SU-DHL-6 (cell line): ENCODE data around the gene DKKL1.

Source experiments
- H2AFZ ChIP-seq: fragments of 200-600 bp; sonication (generic); 2 replicates; pipeline ENCODE4 v1.6.1; 2014; ENCODE audit warnings: low read depth, mild to moderate bottlenecking, moderate library complexity, mixed read lengths, antibody characterized with exemption, low read length; ENCODE audit not compliant: severe bottlenecking
- H3F3A ChIP-seq: fragments of 200-600 bp; shearing (Covaris generic); 2 replicates; pipeline ENCODE4 v1.6.0; 2016; ENCODE audit warnings: antibody characterized with exemption, mild to moderate bottlenecking; ENCODE audit not compliant: insufficient read depth
- H3K27ac ChIP-seq: fragments of 200-600 bp; sonication (generic); 2 replicates; pipeline ENCODE4 v1.5.1; 2016; ENCODE audit warnings: low read depth, mild to moderate bottlenecking, low read length, moderate library complexity, mixed read lengths
- H3K27me3 ChIP-seq: fragments of 200-600 bp; sonication (generic), shearing (Covaris generic); 2 replicates; pipeline ENCODE4 v1.6.0; 2014; ENCODE audit warnings: mild to moderate bottlenecking, low read length
- H3K36me3 ChIP-seq: fragments of 200-600 bp; sonication (generic); 2 replicates; pipeline ENCODE4 v1.6.1; 2014; ENCODE audit warnings: mild to moderate bottlenecking, low read length, mixed read lengths
- H3K4me2 ChIP-seq: fragments of 300-600, 200-600 bp; shearing (Covaris generic), sonication (generic); 2 replicates; pipeline ENCODE4 v1.6.0; 2014; ENCODE audit warnings: low read length, low read depth, mild to moderate bottlenecking; ENCODE audit not compliant: poor library complexity, severe bottlenecking
- H3K4me3 ChIP-seq: fragments of 200-600 bp; sonication (generic); 2 replicates; pipeline ENCODE4 v1.5.1; 2014; ENCODE audit warnings: antibody characterized with exemption, low read length, mild to moderate bottlenecking, mixed read lengths; ENCODE audit not compliant: insufficient read depth, poor library complexity, severe bottlenecking
- H3K79me2 ChIP-seq: fragments of 200-600 bp; sonication (generic); 2 replicates; pipeline ENCODE4 v1.6.1; 2014; ENCODE audit warnings: mild to moderate bottlenecking, low read length, moderate library complexity; ENCODE audit not compliant: insufficient read depth
- H3K9ac ChIP-seq: fragments of 200-600 bp; sonication (generic); 2 replicates; pipeline ENCODE4 v1.7.0; 2014; ENCODE audit warnings: mild to moderate bottlenecking, low read length
- H3K9me2 ChIP-seq: fragments of 200-600 bp; sonication (generic); replicated peaks from 2 replicates; pipeline ENCODE4 v1.6.1; 2014; ENCODE audit warnings: low read length; ENCODE audit not compliant: insufficient read depth
- H3K9me3 ChIP-seq: fragments of 200-600 bp; sonication (generic); 2 replicates; pipeline ENCODE4 v1.6.1; 2014; ENCODE audit warnings: low read length, mixed read lengths; ENCODE audit not compliant: insufficient read depth
- H4K20me1 ChIP-seq: fragments of 200-600 bp; sonication (generic); 2 replicates; pipeline ENCODE4 v1.6.1; 2014; ENCODE audit warnings: low read depth, mild to moderate bottlenecking, antibody characterized with exemption, low read length, moderate library complexity, mixed read lengths
- CTCF ChIP-seq: fragments of 200-600 bp; sonication (generic); IDR thresholded peaks from one replicate; pipeline ENCODE4 v1.5.1; 2017; ENCODE audit warnings: antibody characterized with exemption, mild to moderate bottlenecking, low read length, moderate library complexity; ENCODE audit not compliant: insufficient read depth, poor library complexity, severe bottlenecking
- EZH2phosphoT487 ChIP-seq: fragments of 200-600 bp; sonication (generic), shearing (Covaris generic); conservative IDR thresholded peaks from 2 replicates; pipeline ENCODE4 v1.6.1; 2018; ENCODE audit warnings: mild to moderate bottlenecking, antibody characterized with exemption, low read length, moderate library complexity, mixed read lengths

Gene DKKL1

GRCh38 chr19:49333418-49333805 is 30.3 kb upstream of the DKKL1 start:
- TF ChIP-seq CTCF (no peak), EZH2phosphoT487 (no peak)
- no peak overlapping the region for H2AFZ ChIP-seq
- H3K27ac ChIP-seq = peak overlapping the region; percentile 97
- no peaks in the 10 kb centered on the region for H4K20me1 ChIP-seq
- no peaks in the 10 kb centered on the region for H3K9me3 ChIP-seq
- no peaks in the 10 kb centered on the region for H3K9me2 ChIP-seq
- H3K27me3 ChIP-seq = no peaks in the 10 kb centered on the region
- peak overlapping the region; percentile 85 for H3K4me2 ChIP-seq
- H3F3A ChIP-seq = peaks cover 78% of the 10 kb centered on the region
- peaks cover 36% of the 10 kb centered on the region for H3K79me2 ChIP-seq
- peak overlapping the region; percentile 57 for H3K9ac ChIP-seq
- H3K36me3 ChIP-seq = peaks cover 10% of the 10 kb centered on the region
- H3K4me3 ChIP-seq = peak overlapping the region; percentile 37

GRCh38 chr19:49333811-49334288 is 29.8 kb upstream of the DKKL1 start:
- peaks cover 15% of the 10 kb centered on the region for H3K36me3 ChIP-seq
- H2AFZ ChIP-seq = no peak overlapping the region
- no peaks in the 10 kb centered on the region for H4K20me1 ChIP-seq
- peak overlapping the region; percentile 88 for H3K4me2 ChIP-seq
- TF ChIP-seq EZH2phosphoT487 = no peak
- TF ChIP-seq CTCF = no peak
- H3K9me3 ChIP-seq = no peaks in the 10 kb centered on the region
- peaks cover 73% of the 10 kb centered on the region for H3F3A ChIP-seq
- no peaks in the 10 kb centered on the region for H3K9me2 ChIP-seq
- H3K4me3 ChIP-seq = peak overlapping the region; percentile 71
- H3K27me3 ChIP-seq = no peaks in the 10 kb centered on the region
- H3K27ac ChIP-seq = peak overlapping the region; percentile 97
- H3K79me2 ChIP-seq = peaks cover 36% of the 10 kb centered on the region
- peak overlapping the region; percentile 86 for H3K9ac ChIP-seq

GRCh38 chr19:49335071-49335783 is 28.4 kb upstream of the DKKL1 start, which contains the start of gene CD37:
CD37 (plus strand) TSS chr19:49335406; CDS start chr19:49335541, 135 bp downstream.
- H3K36me3 ChIP-seq = peaks cover 15% of the 10 kb centered on the region
- H4K20me1 ChIP-seq = no peaks in the 10 kb centered on the region
- TF ChIP-seq CTCF (no peak), EZH2phosphoT487 (no peak)
- peak within 1 kb of the TSS; percentile 86 for H3K9ac ChIP-seq
- peak within 1 kb of the TSS; percentile 88 for H3K4me2 ChIP-seq
- H3K27me3 ChIP-seq = no peaks in the 10 kb centered on the region
- peaks cover 31% of the 10 kb centered on the region for H3K79me2 ChIP-seq
- H2AFZ ChIP-seq = no peak within 1 kb of the TSS
- H3K9me2 ChIP-seq = no peaks in the 10 kb centered on the region
- H3K4me3 ChIP-seq = peak within 1 kb of the TSS; percentile 71
- peaks cover 75% of the 10 kb centered on the region for H3F3A ChIP-seq
- H3K9me3 ChIP-seq = no peaks in the 10 kb centered on the region
- H3K27ac ChIP-seq = peak within 1 kb of the TSS; percentile 97
